GM12878 (cell line): ENCODE data around the gene ATF7.
"Not testable (repeated sequence)": the region's sequence is repeated elsewhere in the genome, so short reads cannot be mapped to it uniquely, and the experiment has no call there.

Experiments
- ATF2 ChIP-seq: IDR thresholded peaks from 2 replicates; pipeline ENCODE4 v1.6.1; 2012; ENCODE audit warnings: low read length, inconsistent platforms
- BHLHE40 ChIP-seq, 2 experiments: fragments of 450-650 bp in 1 of 2; IDR thresholded peaks; 2 replicates each; pipeline ENCODE4 v1.6.1; 2011 to 2017; ENCODE audit warnings: low read depth in 2 of 2, borderline replicate concordance in 1 of 2, improper control_type of control experiment in 1 of 2, low read length in 1 of 2, mild to moderate bottlenecking in 1 of 2
- GABPA ChIP-seq: IDR thresholded peaks from 2 replicates; pipeline ENCODE4 v1.6.1; 2014; ENCODE audit warnings: antibody characterized with exemption, low read depth, mild to moderate bottlenecking, inconsistent platforms
- MYC ChIP-seq: IDR thresholded peaks from 2 replicates; pipeline ENCODE4 v1.6.1; 2011; ENCODE audit warnings: mild to moderate bottlenecking, low read length, moderate library complexity, inconsistent platforms; ENCODE audit not compliant: insufficient read depth, insufficient replicate concordance, insufficient read length, severe bottlenecking
- NFIC ChIP-seq: IDR thresholded peaks from 2 replicates; pipeline ENCODE4 v1.6.1; 2012; ENCODE audit warnings: low read depth, mild to moderate bottlenecking, inconsistent platforms, low read length, moderate library complexity
- TAF1 ChIP-seq: IDR thresholded peaks from 2 replicates; pipeline ENCODE4 v1.6.1; 2011; ENCODE audit warnings: mild to moderate bottlenecking, low read depth, low read length, borderline replicate concordance
- ZBTB40 ChIP-seq: fragments of 450-650 bp; IDR thresholded peaks from 2 replicates; pipeline ENCODE4 v1.6.1; 2016; ENCODE audit warnings: mild to moderate bottlenecking, moderate library complexity, borderline replicate concordance
- TF ChIP-seq, protein P1 (sequence below): IDR thresholded peaks from 2 replicates; pipeline ENCODE4 v1.6.1; 2011; ENCODE audit warnings: low read depth, low read length, improper control_type of control experiment, borderline replicate concordance
- TF ChIP-seq, protein P2 (sequence below): fragments of 450-650 bp; IDR thresholded peaks from 2 replicates; pipeline ENCODE4 v1.6.1; 2016; ENCODE audit warnings: mild to moderate bottlenecking
- TF ChIP-seq, protein P3 (sequence below), 3 experiments: IDR thresholded peaks in 2 of 3; conservative IDR thresholded peaks in 1 of 3; 2 replicates each; pipeline ENCODE4 v1.5.1; 2011; ENCODE audit warnings: low read depth in 3 of 3, low read length in 3 of 3, mild to moderate bottlenecking in 3 of 3, control low read depth in 2 of 3, moderate library complexity in 2 of 3, inconsistent platforms in 1 of 3, mixed read lengths in 1 of 3; ENCODE audit not compliant: control insufficient read depth in 2 of 3, insufficient read depth in 1 of 3; ENCODE audit errors: extremely low read depth in 1 of 3

DNA sequence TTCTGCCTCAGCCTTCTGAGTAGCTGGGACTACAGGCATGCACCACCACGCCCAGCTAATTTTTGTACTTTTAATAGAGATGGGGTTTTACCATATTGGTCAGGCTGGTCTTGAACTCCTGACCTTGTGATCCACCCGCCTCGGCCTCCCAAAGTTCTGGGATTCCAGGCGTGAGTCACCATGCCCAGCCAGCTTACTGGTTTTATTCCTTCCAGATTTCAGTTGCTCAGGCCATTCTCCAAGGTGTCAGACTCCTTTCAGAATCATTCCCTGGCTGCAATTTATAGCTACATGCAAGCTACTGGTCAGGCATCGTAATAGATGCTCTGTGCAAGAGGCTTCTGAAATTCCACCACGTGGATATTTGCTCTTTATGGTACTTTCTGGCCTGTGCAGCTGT, 144.7 kb downstream of the ATF7 start:
- not testable (repeated sequence) for TF ChIP-seq TAF1; GABPA; BHLHE40 (IDR thresholded peaks at IDR 0.05; ENCODE audit: borderline replicate concordance in 1 of 2, low read depth in 2 of 2, low read length in 1 of 2); ATF2; NFIC; MYC; ZBTB40
- TF ChIP-seq, protein P1, sequence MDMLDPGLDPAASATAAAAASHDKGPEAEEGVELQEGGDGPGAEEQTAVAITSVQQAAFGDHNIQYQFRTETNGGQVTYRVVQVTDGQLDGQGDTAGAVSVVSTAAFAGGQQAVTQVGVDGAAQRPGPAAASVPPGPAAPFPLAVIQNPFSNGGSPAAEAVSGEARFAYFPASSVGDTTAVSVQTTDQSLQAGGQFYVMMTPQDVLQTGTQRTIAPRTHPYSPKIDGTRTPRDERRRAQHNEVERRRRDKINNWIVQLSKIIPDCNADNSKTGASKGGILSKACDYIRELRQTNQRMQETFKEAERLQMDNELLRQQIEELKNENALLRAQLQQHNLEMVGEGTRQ, result not testable (repeated sequence)
- TF ChIP-seq, protein P2, sequence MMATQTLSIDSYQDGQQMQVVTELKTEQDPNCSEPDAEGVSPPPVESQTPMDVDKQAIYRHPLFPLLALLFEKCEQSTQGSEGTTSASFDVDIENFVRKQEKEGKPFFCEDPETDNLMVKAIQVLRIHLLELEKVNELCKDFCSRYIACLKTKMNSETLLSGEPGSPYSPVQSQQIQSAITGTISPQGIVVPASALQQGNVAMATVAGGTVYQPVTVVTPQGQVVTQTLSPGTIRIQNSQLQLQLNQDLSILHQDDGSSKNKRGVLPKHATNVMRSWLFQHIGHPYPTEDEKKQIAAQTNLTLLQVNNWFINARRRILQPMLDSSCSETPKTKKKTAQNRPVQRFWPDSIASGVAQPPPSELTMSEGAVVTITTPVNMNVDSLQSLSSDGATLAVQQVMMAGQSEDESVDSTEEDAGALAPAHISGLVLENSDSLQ, result not testable (repeated sequence)
- TF ChIP-seq, protein P3, sequence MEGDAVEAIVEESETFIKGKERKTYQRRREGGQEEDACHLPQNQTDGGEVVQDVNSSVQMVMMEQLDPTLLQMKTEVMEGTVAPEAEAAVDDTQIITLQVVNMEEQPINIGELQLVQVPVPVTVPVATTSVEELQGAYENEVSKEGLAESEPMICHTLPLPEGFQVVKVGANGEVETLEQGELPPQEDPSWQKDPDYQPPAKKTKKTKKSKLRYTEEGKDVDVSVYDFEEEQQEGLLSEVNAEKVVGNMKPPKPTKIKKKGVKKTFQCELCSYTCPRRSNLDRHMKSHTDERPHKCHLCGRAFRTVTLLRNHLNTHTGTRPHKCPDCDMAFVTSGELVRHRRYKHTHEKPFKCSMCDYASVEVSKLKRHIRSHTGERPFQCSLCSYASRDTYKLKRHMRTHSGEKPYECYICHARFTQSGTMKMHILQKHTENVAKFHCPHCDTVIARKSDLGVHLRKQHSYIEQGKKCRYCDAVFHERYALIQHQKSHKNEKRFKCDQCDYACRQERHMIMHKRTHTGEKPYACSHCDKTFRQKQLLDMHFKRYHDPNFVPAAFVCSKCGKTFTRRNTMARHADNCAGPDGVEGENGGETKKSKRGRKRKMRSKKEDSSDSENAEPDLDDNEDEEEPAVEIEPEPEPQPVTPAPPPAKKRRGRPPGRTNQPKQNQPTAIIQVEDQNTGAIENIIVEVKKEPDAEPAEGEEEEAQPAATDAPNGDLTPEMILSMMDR (IDR thresholded peaks at IDR 0.05 in 2 of 3, conservative IDR thresholded peaks at IDR 0.05 in 1 of 3; ENCODE audit: control insufficient read depth in 2 of 3, extremely low read depth in 1 of 3, insufficient read depth in 1 of 3, low read depth in 3 of 3, low read length in 3 of 3), result not testable (repeated sequence)
